ENCODE results near the gene NATD1. TPM values are rescaled to one million over a fixed set of nuclear protein-coding genes. Genes with fewer than 3 reads are reported as not detected.

The NATD1 gene
- total RNA-seq, 1 experiment from 2014 or later = 3.1 TPM

DNA sequence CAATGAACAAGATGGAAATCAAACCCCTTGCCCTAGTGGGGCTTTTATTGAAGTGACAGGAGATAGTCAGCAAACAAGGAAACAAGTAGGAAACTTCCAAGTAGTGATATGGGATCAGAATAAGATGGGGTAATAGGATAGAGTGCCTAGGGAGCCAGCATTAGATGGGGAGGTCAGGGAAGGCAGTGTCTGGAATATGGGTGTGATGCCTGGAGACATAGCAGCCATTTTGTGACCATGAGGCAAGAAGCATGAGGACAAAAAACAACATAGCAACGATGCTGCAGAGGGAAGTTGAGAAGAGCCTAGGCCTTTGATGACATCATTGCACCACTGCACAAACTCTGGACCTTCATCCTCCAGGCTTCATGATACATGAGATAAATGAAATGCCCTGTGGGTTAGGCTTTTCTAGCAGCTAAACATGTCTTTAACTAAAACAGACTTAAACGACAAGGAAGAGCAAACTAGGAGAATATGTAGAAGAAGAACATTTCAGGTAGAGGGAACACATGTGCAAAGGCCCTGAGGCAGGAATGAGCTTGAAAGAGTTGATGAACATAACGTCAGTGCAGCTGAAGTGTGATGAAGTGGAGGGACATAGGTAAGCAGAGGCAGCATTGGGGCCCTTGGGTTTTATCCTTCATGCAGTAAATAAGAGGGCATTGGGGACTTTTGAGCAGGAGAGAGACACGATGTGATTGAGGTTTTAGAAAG lies 21.0 kb downstream of the NATD1 start:
- no peak for ATAC-seq
- intact Hi-C loops (cut with micrococcal nuclease) = no loop called here
- Histone ChIP-seq H3K27ac (ENCODE audit: low read depth, low read length) (no peak overlapping the region), H4K20me1 (ENCODE audit: insufficient read depth) (no peaks in the 10 kb centered on the region), H3K36me3 (ENCODE audit: control insufficient read depth in 1 of 2, insufficient read depth in 2 of 2, low read length in 2 of 2) (no peaks in the 10 kb centered on the region), H3K4me1 (ENCODE audit: control insufficient read depth in 1 of 2, insufficient read depth in 2 of 2, low read length in 2 of 2) (no peaks in the 10 kb centered on the region), H3K27me3 (ENCODE audit: insufficient read depth, low read length) (no peaks in the 10 kb centered on the region), H3K4me2 (ENCODE audit: low read length) (no peak overlapping the region), H2AFZ (ENCODE audit: low read depth, low read length, poor library complexity, severe bottlenecking) (no peak overlapping the region), H3K9me3 (ENCODE audit: control insufficient read depth in 1 of 2, insufficient read depth in 1 of 2, low read depth in 1 of 2, low read length in 2 of 2) (no peaks in the 10 kb centered on the region), H3K9ac (ENCODE audit: low read length) (no peak overlapping the region), H3K9me2 (ENCODE audit: insufficient read depth) (no peaks in the 10 kb centered on the region), H3K4me3 (replicated peaks in 1 of 2; ENCODE audit: low read depth in 1 of 2, low read length in 2 of 2) (no peak overlapping the region), H3K79me2 (ENCODE audit: insufficient read depth, low read length) (no peaks in the 10 kb centered on the region)
- no peak for DNase-seq (ENCODE audit: low read depth, low spot score)
- RAD21 ChIA-PET (ENCODE audit: low non-redundant PET in 1 of 2, low total read pairs in 2 of 2, uncharacterized antibody in 2 of 2, unreplicated experiment in 2 of 2) = no interaction called here
- BruUV-seq (replicated peaks) = no TSS peak
- CTCF ChIA-PET = no interaction called here
- TF ChIP-seq ZFX (IDR thresholded peaks at IDR 0.05) (no peak), ZBTB33 (IDR thresholded peaks at IDR 0.05; ENCODE audit: extremely low read depth, insufficient replicate concordance, low read length) (no peak), TCF7L2 (IDR thresholded peaks at IDR 0.05; ENCODE audit: borderline replicate concordance, extremely low read depth, insufficient read depth, insufficient read length) (no peak), SIN3A (IDR thresholded peaks at IDR 0.05; ENCODE audit: low read depth) (no peak), POLR2AphosphoS5 (IDR thresholded peaks at IDR 0.05; ENCODE audit: low read depth, low read length) (no peak), RAD21 (IDR thresholded peaks at IDR 0.05; ENCODE audit: low read depth) (no peak), POLR2A (IDR thresholded peaks at IDR 0.05; ENCODE audit: borderline replicate concordance, extremely low read depth, insufficient read depth, insufficient read length) (no peak), EZH2phosphoT487 (IDR thresholded peaks at IDR 0.05; ENCODE audit: borderline replicate concordance) (no peak), SRF (IDR thresholded peaks at IDR 0.05; ENCODE audit: low read depth) (no peak), CBX3 (IDR thresholded peaks at IDR 0.05; ENCODE audit: low read depth) (no peak), JUND (IDR thresholded peaks at IDR 0.05) (no peak), SP1 (IDR thresholded peaks at IDR 0.05; ENCODE audit: low read depth) (no peak), EZH2 (IDR thresholded peaks at IDR 0.05) (no peak), ELF1 (IDR thresholded peaks at IDR 0.05; ENCODE audit: borderline replicate concordance, low read depth) (no peak), FOSL1 (IDR thresholded peaks at IDR 0.05; ENCODE audit: low read depth) (no peak)
- TF ChIP-seq, protein P1, sequence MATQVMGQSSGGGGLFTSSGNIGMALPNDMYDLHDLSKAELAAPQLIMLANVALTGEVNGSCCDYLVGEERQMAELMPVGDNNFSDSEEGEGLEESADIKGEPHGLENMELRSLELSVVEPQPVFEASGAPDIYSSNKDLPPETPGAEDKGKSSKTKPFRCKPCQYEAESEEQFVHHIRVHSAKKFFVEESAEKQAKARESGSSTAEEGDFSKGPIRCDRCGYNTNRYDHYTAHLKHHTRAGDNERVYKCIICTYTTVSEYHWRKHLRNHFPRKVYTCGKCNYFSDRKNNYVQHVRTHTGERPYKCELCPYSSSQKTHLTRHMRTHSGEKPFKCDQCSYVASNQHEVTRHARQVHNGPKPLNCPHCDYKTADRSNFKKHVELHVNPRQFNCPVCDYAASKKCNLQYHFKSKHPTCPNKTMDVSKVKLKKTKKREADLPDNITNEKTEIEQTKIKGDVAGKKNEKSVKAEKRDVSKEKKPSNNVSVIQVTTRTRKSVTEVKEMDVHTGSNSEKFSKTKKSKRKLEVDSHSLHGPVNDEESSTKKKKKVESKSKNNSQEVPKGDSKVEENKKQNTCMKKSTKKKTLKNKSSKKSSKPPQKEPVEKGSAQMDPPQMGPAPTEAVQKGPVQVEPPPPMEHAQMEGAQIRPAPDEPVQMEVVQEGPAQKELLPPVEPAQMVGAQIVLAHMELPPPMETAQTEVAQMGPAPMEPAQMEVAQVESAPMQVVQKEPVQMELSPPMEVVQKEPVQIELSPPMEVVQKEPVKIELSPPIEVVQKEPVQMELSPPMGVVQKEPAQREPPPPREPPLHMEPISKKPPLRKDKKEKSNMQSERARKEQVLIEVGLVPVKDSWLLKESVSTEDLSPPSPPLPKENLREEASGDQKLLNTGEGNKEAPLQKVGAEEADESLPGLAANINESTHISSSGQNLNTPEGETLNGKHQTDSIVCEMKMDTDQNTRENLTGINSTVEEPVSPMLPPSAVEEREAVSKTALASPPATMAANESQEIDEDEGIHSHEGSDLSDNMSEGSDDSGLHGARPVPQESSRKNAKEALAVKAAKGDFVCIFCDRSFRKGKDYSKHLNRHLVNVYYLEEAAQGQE (IDR thresholded peaks at IDR 0.05; ENCODE audit: low read depth) = no peak
- TF ChIP-seq, protein P2, sequence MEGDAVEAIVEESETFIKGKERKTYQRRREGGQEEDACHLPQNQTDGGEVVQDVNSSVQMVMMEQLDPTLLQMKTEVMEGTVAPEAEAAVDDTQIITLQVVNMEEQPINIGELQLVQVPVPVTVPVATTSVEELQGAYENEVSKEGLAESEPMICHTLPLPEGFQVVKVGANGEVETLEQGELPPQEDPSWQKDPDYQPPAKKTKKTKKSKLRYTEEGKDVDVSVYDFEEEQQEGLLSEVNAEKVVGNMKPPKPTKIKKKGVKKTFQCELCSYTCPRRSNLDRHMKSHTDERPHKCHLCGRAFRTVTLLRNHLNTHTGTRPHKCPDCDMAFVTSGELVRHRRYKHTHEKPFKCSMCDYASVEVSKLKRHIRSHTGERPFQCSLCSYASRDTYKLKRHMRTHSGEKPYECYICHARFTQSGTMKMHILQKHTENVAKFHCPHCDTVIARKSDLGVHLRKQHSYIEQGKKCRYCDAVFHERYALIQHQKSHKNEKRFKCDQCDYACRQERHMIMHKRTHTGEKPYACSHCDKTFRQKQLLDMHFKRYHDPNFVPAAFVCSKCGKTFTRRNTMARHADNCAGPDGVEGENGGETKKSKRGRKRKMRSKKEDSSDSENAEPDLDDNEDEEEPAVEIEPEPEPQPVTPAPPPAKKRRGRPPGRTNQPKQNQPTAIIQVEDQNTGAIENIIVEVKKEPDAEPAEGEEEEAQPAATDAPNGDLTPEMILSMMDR (IDR thresholded peaks at IDR 0.05 in 2 of 3, conservative IDR thresholded peaks at IDR 0.05 in 1 of 3; ENCODE audit: borderline replicate concordance in 1 of 3, insufficient read depth in 1 of 3, low read depth in 2 of 3, low read length in 2 of 3) = no peak
- TF ChIP-seq, protein P3, sequence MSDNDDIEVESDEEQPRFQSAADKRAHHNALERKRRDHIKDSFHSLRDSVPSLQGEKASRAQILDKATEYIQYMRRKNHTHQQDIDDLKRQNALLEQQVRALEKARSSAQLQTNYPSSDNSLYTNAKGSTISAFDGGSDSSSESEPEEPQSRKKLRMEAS (IDR thresholded peaks at IDR 0.05) = no peak
- POLR2A ChIA-PET = no interaction called here
